K562 (cell line): Measurements from ENCODE around the gene TNP1. TPM values are rescaled to one million over a fixed set of nuclear protein-coding genes. Genes with fewer than 3 reads are reported as not detected.

Source experiments
- ATAC-seq: fragments of 200-7000 bp; cut with Tn5 transposase; 3 replicates; pipeline ENCODE4 v1.9.1; 2020; ENCODE audit warnings: moderate library complexity
- BruUV-seq: library from RNA; stranded (reverse); fragments of 400-500 nt; replicated peaks from 2 replicates; lab custom pipeline; 2021; lab: Mats Ljungman, UMichigan
- CTCF ChIA-PET: fragments of 300-600 bp; formaldehyde crosslinking; extraction: SDS; loops from one replicate; lab custom pipeline; 2021; ENCODE audit warnings: low intra/inter-chr PET ratio; lab: Yijun Ruan, JAX
- POLR2A ChIA-PET: fragments of 300-600, 350-650 bp; sonication (Branson Sonifier 250); formaldehyde crosslinking; extraction: SDS; loops from one replicate; lab custom pipeline; 2021; ENCODE audit warnings: antibody characterized with exemption, inconsistent platforms; lab: Yijun Ruan, JAX
- DNase-seq, 4 experiments: peaks; one replicate each; pipeline versions ENCODE4 v3.0.0 to v3.0.0-alpha.2; 2011 to 2018; ENCODE audit warnings: low spot score in 3 of 4, mixed read lengths in 3 of 4; ENCODE audit errors: extremely low read depth in 1 of 4
- FAIRE-seq: peaks from 2 replicates; lab custom pipeline; 2011; peaks lifted over from hg19 to GRCh38; lab: Jason Lieb, UNC
- H2AFZ ChIP-seq: 2 replicates; pipeline ENCODE4 v1.6.0; 2011; ENCODE audit warnings: low read depth, low read length, control low read depth, inconsistent platforms
- H3K27ac ChIP-seq: fragments of 200-600 bp; 3 replicates; pipeline ENCODE4 v1.8.0; 2011; ENCODE audit warnings: low read depth, mild to moderate bottlenecking, control low read depth, inconsistent platforms, low read length, moderate library complexity, mixed read lengths; ENCODE audit errors: extremely low read depth
- H3K27me3 ChIP-seq, 2 experiments: fragments of 300-600 bp in 1 of 2; 2 replicates in 1 of 2; 3 replicates in 1 of 2; pipeline versions ENCODE4 v1.6.0 to v1.8.0; 2011; ENCODE audit warnings: inconsistent platforms in 2 of 2, low read length in 2 of 2, mild to moderate bottlenecking in 1 of 2, mixed read lengths in 1 of 2, moderate library complexity in 1 of 2; ENCODE audit not compliant: control insufficient read depth in 2 of 2, insufficient read depth in 2 of 2
- H3K36me3 ChIP-seq: fragments of 300-600 bp; 3 replicates; pipeline ENCODE4 v1.8.0; 2011; ENCODE audit warnings: mild to moderate bottlenecking, low read length, inconsistent platforms; ENCODE audit not compliant: control insufficient read depth, insufficient read depth
- H3K4me1 ChIP-seq, 2 experiments: fragments of 200-600 bp in 1 of 2; replicated peaks in 1 of 2; 2 replicates in 1 of 2; 3 replicates in 1 of 2; pipeline versions ENCODE4 v1.5.1 to v1.8.0; 2011; ENCODE audit warnings: inconsistent platforms in 2 of 2, low read length in 2 of 2, mild to moderate bottlenecking in 1 of 2, mixed read lengths in 1 of 2, moderate library complexity in 1 of 2; ENCODE audit not compliant: control insufficient read depth in 2 of 2, insufficient read depth in 2 of 2
- H3K4me2 ChIP-seq: 2 replicates; pipeline ENCODE4 v1.6.1; 2011; ENCODE audit warnings: low read length, control low read depth, inconsistent platforms, mixed read lengths; ENCODE audit not compliant: insufficient read depth
- H3K4me3 ChIP-seq: fragments of 200-600 bp; sonication (generic), shearing (Covaris generic); 2 replicates; pipeline ENCODE4 v1.5.1; 2016; ENCODE audit warnings: control low read depth, inconsistent platforms
- H3K79me2 ChIP-seq: fragments of 200-600 bp; 3 replicates; pipeline ENCODE4 v1.8.0; 2011; ENCODE audit warnings: low read length, inconsistent platforms; ENCODE audit not compliant: control insufficient read depth, insufficient read depth
- H3K9ac ChIP-seq, 2 experiments: 2 replicates each; pipeline versions ENCODE4 v1.6.0 to v1.6.1; 2011; ENCODE audit warnings: low read depth in 2 of 2, low read length in 2 of 2, control low read depth in 1 of 2, inconsistent platforms in 1 of 2, mild to moderate bottlenecking in 1 of 2, mixed read lengths in 1 of 2; ENCODE audit not compliant: insufficient read depth in 1 of 2
- H3K9me1 ChIP-seq: one replicate; pipeline ENCODE4 v1.6.0; 2011; ENCODE audit warnings: inconsistent platforms, mild to moderate bottlenecking, low read length, moderate library complexity; ENCODE audit not compliant: control insufficient read depth, insufficient read depth
- H3K9me3 ChIP-seq: replicated peaks from 2 replicates; pipeline ENCODE4 v1.5.1; 2011; ENCODE audit warnings: low read depth, low read length, inconsistent platforms; ENCODE audit not compliant: control insufficient read depth, insufficient read depth
- H4K20me1 ChIP-seq: replicated peaks from 2 replicates; pipeline ENCODE4 v1.6.1; 2011; ENCODE audit warnings: low read length, inconsistent platforms, mixed read lengths; ENCODE audit not compliant: control insufficient read depth, insufficient read depth
- C11orf30 ChIP-seq: fragments of 450-650 bp; IDR thresholded peaks from 2 replicates; pipeline ENCODE4 v1.6.1; 2016; ENCODE audit warnings: low read depth, mild to moderate bottlenecking
- CBX3 ChIP-seq, 2 experiments: IDR thresholded peaks; 1 replicate in 1 of 2; 2 replicates in 1 of 2; pipeline ENCODE4 v1.6.1; 2012; ENCODE audit warnings: inconsistent platforms in 2 of 2, low read length in 2 of 2, borderline replicate concordance in 1 of 2, control low read depth in 1 of 2
- CEBPG ChIP-seq, 3 experiments: fragments of 200-800 bp in 1 of 3; sonication (Bioruptor generic) in 1 of 3; sonication (generic) in 1 of 3; formaldehyde crosslinking in 1 of 3; IDR thresholded peaks in 2 of 3; conservative IDR thresholded peaks in 1 of 3; 2 replicates each; pipeline versions ENCODE4 v1.6.1 to v1.8.0; 2016 to 2022; ENCODE audit warnings: missing compliant biosample characterization in 2 of 3, missing genetic modification characterization in 2 of 3, mild to moderate bottlenecking in 1 of 3, missing genetic modification reagents in 1 of 3
- COPS2 ChIP-seq: fragments of 450-650 bp; conservative IDR thresholded peaks from 2 replicates; pipeline ENCODE4 v1.6.1; 2016; ENCODE audit warnings: mild to moderate bottlenecking, moderate library complexity
- FOXP4 ChIP-seq: sonication (generic); formaldehyde crosslinking; IDR thresholded peaks from 2 replicates; pipeline ENCODE4 v1.8.0; 2022; ENCODE audit warnings: mild to moderate bottlenecking, missing genetic modification reagents, borderline replicate concordance
- SRSF3 ChIP-seq: fragments of 200-400 bp; formaldehyde crosslinking; IDR thresholded peaks from 2 replicates; pipeline ENCODE4 v1.6.1; 2016; ENCODE audit warnings: mild to moderate bottlenecking, low read length, moderate library complexity; ENCODE audit not compliant: insufficient read depth
- WGBS: fragments of 100-300 bp; shearing (Covaris generic); methylation state at CpG from one replicate; pipeline ENCODE4 v1.1.6; 2016; ENCODE audit warnings: low coverage, mixed read lengths; ENCODE audit not compliant: insufficient coverage; ENCODE audit errors: missing lambda C conversion rate; 5-methylcytosine and 5-hydroxymethylcytosine counted together
- in situ Hi-C: fragments of 300-500 bp; cut with MboI; formaldehyde crosslinking; loops from 4 replicates; pipeline ENCODE4 v1.15.0; 2018; ENCODE audit warnings: inconsistent platforms, mixed read lengths
- intact Hi-C: fragments of 100-400 bp; cut with micrococcal nuclease; formaldehyde crosslinking; loops from 2 replicates; pipeline ENCODE4 v1.14.2; 2022
- polyA plus RNA-seq, 8 experiments: library from polyadenylated mRNA; depleted of rRNA in 4 of 8; stranded (reverse) in 5 of 8; unstranded in 3 of 8; fragments of >200 nt; fragmentation: Nextera tagmentation in 2 of 8; fragmentation: Illumina TruSeq in 1 of 8; extraction: Ambion mirVana in 2 of 8; extraction: Trizol in 1 of 8; gene quantifications; 2 replicates each; pipeline versions ENCODE4 v1.2.1 to v1.2.3, GENCODE V29; 2011 to 2014; ENCODE audit warnings: inconsistent platforms in 1 of 8, missing spikeins in 1 of 8
- total RNA-seq, 7 experiments: library from RNA; depleted of rRNA in 6 of 7; stranded (reverse); fragments of >200 nt in 6 of 7; fragmentation: Illumina TruSeq in 2 of 7; extraction: Trizol in 2 of 7; gene quantifications; 2 replicates each; pipeline versions ENCODE4 v1.2.1 to v1.2.3, GENCODE V29; 2011 to 2021; ENCODE audit warnings: low replicate concordance in 1 of 7
- TF ChIP-seq, protein P1 (sequence below): fragments of 250-450 bp; sonication (Bioruptor Pico); IDR thresholded peaks from 2 replicates; pipeline ENCODE4 v1.8.0; 2022; ENCODE audit warnings: inconsistent platforms
- TF ChIP-seq, protein P2 (sequence below): sonication (generic); formaldehyde crosslinking; IDR thresholded peaks from 2 replicates; pipeline ENCODE4 v1.8.1; 2023; ENCODE audit warnings: mild to moderate bottlenecking, missing genetic modification reagents

Gene TNP1
- total and polyA plus RNA-seq, 9 of the 15 experiments (the other 6 are each of a cell fraction or from before 2014, with no cell fraction given) = not detected

DNA sequence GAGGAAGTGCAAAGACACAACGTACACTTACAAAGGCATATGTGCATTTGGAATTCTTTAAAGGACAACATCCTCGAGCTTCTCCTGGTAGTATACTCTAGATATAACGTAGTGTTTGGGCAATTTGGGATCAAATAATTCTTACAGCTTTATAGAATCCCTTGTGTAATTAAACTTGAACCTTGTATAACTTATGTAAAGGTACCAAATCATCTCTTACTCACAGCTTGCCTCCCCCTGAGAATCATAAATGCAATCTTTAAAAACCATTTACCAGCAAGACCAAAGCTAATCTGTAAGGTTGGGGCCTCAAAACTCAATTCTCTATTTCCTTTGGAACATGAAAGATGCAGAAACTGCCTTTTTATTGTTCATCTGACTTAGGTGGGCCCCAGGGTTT, 12.2 kb upstream of the TNP1 start:
- no peaks in the 10 kb centered on the region for H3K36me3 ChIP-seq
- H2AFZ ChIP-seq = no peak overlapping the region
- no peaks in the 10 kb centered on the region for H3K4me1 ChIP-seq
- WGBS = 39% methylated on average over 3 of the region's 3 CpGs
- H3K9me1 ChIP-seq = no peaks in the 10 kb centered on the region
- H3K79me2 ChIP-seq = no peaks in the 10 kb centered on the region
- ATAC-seq = no peak
- H3K27me3 ChIP-seq = no peaks in the 10 kb centered on the region
- H3K4me2 ChIP-seq = no peak overlapping the region
- in situ Hi-C loops (no loop called here), intact Hi-C loops (loop anchor here (10.0 kb wide), 1 partner anchor 293 kb away; no protein-coding TSS in a partner anchor)
- H3K9me3 ChIP-seq = no peaks in the 10 kb centered on the region
- BruUV-seq = no TSS peak
- ChIA-PET POLR2A (interaction anchor here (0.7 kb wide), 1 partner anchor 384 kb away, joined by 4 read pairs; no protein-coding TSS in a partner anchor), CTCF (no interaction called here)
- no peak overlapping the region for H3K4me3 ChIP-seq
- H3K9ac ChIP-seq = no peak overlapping the region
- H4K20me1 ChIP-seq = no peaks in the 10 kb centered on the region
- no peak overlapping the region for H3K27ac ChIP-seq
- no peak for DNase-seq
- TF ChIP-seq, protein P1, sequence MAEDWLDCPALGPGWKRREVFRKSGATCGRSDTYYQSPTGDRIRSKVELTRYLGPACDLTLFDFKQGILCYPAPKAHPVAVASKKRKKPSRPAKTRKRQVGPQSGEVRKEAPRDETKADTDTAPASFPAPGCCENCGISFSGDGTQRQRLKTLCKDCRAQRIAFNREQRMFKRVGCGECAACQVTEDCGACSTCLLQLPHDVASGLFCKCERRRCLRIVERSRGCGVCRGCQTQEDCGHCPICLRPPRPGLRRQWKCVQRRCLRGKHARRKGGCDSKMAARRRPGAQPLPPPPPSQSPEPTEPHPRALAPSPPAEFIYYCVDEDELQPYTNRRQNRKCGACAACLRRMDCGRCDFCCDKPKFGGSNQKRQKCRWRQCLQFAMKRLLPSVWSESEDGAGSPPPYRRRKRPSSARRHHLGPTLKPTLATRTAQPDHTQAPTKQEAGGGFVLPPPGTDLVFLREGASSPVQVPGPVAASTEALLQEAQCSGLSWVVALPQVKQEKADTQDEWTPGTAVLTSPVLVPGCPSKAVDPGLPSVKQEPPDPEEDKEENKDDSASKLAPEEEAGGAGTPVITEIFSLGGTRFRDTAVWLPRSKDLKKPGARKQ (CRISPR knock-in tag) = no peak
- no peak for FAIRE-seq

GRCh38 chr2:216871333-216871934, 11.6 kb upstream of the TNP1 start:
- Histone ChIP-seq H3K9ac (no peak overlapping the region), H2AFZ (peak overlapping the region; percentile 50), H3K27me3 (no peaks in the 10 kb centered on the region), H3K27ac (no peak overlapping the region), H3K9me3 (no peaks in the 10 kb centered on the region), H3K4me2 (no peak overlapping the region), H3K4me1 (no peaks in the 10 kb centered on the region), H3K79me2 (no peaks in the 10 kb centered on the region), H3K9me1 (no peaks in the 10 kb centered on the region), H3K36me3 (no peaks in the 10 kb centered on the region), H4K20me1 (no peaks in the 10 kb centered on the region), H3K4me3 (no peak overlapping the region)
- intact Hi-C loops (loop anchor here (10.0 kb wide), 1 partner anchor 293 kb away; no protein-coding TSS in a partner anchor), in situ Hi-C loops (no loop called here)
- BruUV-seq = no TSS peak
- ATAC-seq (no peak), DNase-seq (no peak), FAIRE-seq (no peak)
- ChIA-PET POLR2A (no interaction called here), CTCF (no interaction called here)
- WGBS = 18% methylated on average over 4 of the region's 4 CpGs
- TF ChIP-seq COPS2 (no peak), CEBPG (CRISPR knock-in tag; IDR thresholded peaks at IDR 0.05) (no peak), CEBPG (tag; conservative IDR thresholded peaks at IDR 0.05 in 1 of 2, IDR thresholded peaks at IDR 0.05 in 1 of 2) (no peak), CBX3 (IDR thresholded peaks at IDR 0.05; ENCODE audit: borderline replicate concordance in 1 of 2, low read length in 2 of 2) (no peak), SRSF3 (no peak), FOXP4 (CRISPR knock-in tag) (no peak), C11orf30 (no peak)
- TF ChIP-seq, protein P2, sequence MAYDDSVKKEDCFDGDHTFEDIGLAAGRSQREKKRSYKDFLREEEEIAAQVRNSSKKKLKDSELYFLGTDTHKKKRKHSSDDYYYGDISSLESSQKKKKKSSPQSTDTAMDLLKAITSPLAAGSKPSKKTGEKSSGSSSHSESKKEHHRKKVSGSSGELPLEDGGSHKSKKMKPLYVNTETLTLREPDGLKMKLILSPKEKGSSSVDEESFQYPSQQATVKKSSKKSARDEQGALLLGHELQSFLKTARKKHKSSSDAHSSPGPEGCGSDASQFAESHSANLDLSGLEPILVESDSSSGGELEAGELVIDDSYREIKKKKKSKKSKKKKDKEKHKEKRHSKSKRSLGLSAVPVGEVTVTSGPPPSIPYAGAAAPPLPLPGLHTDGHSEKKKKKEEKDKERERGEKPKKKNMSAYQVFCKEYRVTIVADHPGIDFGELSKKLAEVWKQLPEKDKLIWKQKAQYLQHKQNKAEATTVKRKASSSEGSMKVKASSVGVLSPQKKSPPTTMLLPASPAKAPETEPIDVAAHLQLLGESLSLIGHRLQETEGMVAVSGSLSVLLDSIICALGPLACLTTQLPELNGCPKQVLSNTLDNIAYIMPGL (CRISPR knock-in tag) = no peak
